HG02798 (cell line): ENCODE measurements around the gene TMEM208.

Source experiments
- ATAC-seq: cut with Tn5 transposase; IDR thresholded peaks from one replicate; pipeline ENCODE4 v1.9.1; 2021; ENCODE audit warnings: mild to moderate bottlenecking; ENCODE audit not compliant: unreplicated experiment, poor library complexity

Gene TMEM208

DNA sequence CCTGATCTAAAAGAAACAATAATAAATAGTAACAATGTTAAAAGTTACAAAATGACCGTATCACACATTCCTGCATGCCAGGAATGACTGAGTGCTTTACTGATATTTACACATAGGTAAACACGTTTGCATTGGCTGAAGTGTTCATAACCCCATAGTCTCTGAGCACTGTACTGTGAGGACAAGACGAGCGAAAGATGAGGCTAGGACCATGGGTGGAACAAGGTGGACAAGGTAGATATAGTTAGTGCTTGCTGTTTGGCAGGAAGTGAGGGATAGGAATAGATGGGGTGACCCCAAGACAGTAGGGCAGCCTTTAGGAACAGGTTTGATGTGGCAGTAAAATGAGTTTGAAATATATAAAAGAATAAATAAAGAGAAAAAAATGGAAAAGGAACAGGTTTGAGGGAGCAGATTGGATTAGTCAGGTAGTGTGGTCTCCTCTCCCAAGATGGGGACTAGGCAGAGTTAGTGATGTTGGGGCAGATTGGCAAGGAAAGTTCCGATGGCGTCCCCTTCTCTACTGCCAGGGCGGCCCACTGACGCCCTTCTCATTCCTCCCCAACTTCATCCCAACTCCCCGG, 35.4 kb upstream of the TMEM208 start:
- ATAC-seq: no peak

DNA sequence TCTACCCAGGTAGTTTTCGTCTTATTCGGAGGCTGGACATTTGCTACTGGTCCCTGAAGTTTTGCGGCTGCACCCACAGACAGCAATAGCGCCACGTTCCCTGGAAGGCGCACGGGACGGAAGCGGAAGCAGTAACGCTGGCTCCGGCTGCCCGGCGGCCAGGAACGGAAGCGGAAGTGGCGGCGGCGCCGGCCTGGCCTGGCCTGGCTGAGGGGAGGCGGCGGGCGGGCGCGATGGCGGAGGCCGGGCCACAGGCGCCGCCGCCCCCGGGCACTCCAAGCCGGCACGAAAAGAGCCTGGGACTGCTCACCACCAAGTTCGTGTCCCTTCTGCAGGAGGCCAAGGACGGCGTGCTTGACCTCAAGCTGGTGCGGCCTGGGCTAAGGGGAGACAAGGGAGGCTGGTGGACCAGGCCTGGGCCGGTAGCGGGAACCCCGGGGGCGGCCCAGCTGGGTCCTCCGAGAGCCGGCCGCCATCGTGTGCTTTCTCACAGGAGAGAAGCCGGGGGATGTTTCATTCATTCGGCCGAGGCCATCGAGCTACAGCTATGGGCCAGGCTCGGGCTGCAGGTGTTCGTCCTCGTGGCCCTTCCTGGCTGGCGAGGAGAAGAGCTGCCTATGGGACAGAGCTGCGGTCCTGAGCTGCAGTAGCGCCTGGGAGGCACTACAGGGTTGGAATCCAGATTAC, 34.8 kb upstream of the TMEM208 start, which contains the start of gene E2F4:
Gene E2F4 (plus strand): TSS at position 161 of the 687 bp plus-strand sequence. CDS start 73 bp downstream, at position 234.
- ATAC-seq: peak; percentile 95

DNA sequence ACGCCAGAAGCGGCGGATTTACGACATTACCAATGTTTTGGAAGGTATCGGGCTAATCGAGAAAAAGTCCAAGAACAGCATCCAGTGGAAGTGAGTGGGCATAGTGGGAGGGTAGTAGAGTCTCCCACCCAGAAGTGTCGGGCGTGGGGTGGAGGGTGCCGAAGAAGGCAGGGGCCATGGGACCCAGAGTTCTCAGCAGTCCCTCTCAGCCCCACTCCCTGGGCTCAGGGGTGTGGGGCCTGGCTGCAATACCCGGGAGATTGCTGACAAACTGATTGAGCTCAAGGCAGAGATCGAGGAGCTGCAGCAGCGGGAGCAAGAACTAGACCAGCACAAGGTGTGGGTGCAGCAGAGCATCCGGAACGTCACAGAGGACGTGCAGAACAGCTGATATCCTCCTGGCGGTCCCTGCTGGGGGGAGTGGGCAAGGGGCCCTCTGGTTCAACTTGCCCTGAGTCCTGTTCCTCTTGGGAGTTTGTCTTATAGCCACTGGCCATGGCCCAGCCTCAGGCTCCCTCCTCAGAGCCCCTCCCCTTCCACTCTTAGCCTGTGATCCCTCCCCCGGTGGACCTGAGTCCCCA, 34.1 kb upstream of the TMEM208 start:
- no peak for ATAC-seq

DNA sequence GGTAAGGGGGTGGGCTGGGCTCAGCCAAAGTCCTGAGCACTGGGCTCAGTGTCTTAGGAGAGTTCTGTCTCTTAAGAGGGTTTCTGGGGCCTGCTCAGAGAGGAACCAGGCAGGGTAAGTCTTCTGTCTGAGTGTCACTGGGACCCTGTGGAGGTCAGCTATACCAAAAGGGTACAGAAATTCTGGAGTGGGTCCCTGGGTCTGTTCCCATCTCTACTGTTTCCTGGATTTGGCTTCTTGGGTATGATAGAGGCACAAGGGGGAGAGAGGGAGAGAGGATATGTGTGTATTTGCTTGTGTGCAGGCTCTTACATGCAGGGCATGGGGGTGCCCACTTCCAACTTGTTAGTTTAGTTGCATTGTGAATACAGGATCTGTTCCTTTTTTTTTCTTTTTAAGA, 33.4 kb upstream of the TMEM208 start:
- no peak for ATAC-seq

DNA sequence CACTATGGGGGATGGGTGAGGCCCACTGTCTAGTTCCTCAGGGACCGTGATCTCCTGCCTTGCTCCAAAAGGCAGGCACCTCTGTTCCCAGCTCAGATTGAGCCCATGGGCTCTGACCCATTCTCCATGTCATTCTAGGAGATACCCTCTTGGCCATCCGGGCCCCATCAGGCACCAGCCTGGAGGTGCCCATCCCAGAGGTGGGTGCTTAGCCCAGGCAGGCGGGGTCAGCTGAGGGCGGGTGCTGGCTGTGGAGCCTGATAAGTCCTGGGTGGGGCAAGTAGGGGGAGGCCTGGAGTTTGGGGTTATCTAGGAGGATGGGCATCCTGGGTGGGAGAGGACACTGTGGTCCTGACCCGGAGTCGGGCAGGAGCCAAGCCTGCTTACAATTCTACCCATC, 32.7 kb upstream of the TMEM208 start:
- no peak for ATAC-seq

DNA sequence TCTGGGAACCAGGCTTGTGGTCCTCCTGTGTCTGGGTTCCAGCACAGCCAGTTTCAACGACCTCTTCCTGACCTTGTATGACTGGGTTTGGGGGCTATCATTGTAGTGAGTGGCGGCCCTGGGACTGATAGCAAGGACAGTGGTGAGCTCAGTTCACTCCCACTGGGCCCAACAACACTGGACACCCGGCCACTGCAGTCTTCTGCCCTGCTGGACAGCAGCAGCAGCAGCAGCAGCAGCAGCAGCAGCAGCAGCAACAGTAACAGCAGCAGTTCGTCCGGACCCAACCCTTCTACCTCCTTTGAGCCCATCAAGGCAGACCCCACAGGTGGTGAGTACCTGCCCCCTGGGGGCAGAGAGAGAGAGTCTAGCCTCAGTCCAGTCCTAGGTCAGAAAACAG, 31.3 kb upstream of the TMEM208 start:
- no peak for ATAC-seq

DNA sequence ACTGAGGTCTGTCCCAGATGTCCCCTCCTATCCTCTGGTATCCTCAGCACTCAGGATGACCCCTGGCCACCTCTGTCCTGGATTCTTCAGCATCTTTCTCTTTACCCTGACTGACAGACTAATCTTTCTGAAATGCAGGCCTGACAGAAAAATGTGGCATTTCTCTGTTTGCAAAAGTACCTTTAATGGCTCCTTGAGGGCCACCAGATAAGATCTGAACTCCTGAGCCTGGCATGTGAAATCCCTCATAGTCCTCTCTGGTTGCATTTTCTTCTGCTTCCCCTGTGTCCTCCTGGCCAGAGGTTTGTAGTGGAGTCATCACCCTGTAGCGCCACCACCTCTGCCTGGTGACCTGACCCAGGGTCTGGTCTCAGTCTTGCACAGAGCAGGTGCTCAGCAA, 30.0 kb upstream of the TMEM208 start:
- no peak for ATAC-seq

DNA sequence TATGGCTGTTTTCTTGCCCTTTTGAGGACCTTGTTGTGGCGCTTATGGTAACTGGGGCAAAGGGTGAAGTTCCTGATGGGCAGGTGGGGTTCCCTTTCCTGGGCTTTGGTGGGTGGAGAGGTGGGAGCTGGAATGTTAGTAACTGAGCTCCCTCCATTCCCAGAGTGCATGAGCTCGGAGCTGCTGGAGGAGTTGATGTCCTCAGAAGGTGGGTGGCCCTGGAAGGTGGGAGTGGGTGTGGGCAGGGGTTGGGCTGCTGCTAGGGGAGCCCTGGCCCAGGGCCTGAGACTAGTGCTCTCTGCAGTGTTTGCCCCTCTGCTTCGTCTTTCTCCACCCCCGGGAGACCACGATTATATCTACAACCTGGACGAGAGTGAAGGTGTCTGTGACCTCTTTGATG, 29.2 kb upstream of the TMEM208 start:
- no peak for ATAC-seq

DNA sequence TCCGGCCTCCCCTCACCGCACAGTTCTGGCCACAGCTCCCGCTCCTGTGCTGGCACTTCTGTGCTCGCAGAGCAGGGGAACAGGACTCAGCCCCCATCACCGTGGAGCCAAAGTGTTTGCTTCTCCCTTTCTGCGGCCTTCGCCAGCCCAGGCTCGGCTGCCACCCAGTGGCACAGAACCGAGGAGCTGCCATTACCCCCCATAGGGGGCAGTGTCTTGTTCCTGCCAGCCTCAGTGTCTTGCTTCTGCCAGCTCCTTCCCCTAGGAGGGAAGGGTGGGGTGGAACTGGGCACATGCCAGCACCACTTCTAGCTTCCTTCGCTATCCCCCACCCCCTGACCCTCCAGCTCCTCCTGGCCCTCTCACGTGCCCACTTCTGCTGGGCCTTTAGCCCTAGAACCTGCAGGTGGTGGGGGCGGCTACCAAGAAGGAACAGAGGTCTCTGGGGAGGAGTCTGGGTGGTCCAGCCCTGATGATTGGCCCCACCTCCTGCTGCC, 28.6 kb upstream of the TMEM208 start:
- ATAC-seq: no peak

DNA sequence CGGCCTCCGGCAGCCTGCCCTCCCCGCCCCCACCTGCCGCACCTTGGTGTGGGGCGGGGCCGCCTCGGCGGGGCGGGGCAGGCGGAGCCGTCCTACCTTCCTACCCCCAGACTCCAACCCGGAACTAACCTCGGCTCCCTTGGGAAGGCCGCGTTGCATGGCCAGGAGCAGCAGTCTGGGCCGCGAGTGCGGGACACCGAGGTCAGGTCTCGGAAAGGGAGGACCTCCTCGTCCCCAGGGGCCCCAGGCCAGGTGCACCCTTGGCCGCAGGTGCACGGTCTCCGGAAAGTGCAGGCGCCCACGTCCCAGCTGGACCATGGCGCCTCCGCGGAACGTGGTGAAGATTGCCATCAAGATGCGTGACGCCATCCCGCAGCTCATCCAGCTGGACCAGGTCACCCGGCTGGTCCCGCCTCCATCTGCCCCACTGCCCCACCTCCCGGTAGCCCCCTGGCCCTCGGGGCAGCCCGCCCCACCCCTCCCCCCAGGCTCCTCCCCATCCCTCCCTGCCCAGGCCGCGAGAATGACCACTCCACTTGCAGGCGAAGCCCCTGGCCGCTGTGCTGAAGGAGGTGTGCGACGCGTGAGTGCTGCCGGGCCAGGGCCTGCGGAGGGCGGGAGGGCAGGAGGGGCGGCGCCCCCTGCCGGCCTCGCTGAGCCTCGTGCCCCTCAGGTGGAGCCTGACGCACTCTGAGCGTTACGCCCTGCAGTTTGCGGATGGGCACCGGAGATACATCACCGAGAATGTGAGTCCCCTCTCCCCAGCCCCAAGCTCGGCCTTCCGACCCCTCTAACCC, 27.7 kb upstream of the TMEM208 start, which contains the start of gene ELMO3:
Gene ELMO3 (plus strand): TSS at position 121 of the 797 bp plus-strand sequence. CDS start 196 bp downstream, at position 317.
- ATAC-seq: no peak

DNA sequence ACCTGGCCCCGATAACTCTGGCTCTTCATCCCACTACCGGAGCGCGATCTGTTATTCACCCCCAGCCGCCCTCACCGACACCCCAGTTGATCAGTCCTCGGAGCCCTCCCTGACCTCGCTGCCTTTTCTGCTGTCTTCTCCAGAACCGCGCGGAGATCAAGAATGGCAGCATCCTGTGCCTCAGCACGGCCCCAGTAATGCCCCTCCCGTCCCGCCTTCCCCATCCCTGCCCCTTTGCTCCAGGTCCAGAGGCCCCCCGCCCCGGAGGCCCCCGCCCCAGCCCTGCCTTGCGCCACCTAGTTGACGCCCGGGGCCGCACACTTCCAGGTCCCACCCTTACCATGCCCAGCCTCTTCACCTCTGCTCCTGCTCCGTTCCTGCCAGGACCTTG, 27.1 kb upstream of the TMEM208 start:
- no peak for ATAC-seq

DNA sequence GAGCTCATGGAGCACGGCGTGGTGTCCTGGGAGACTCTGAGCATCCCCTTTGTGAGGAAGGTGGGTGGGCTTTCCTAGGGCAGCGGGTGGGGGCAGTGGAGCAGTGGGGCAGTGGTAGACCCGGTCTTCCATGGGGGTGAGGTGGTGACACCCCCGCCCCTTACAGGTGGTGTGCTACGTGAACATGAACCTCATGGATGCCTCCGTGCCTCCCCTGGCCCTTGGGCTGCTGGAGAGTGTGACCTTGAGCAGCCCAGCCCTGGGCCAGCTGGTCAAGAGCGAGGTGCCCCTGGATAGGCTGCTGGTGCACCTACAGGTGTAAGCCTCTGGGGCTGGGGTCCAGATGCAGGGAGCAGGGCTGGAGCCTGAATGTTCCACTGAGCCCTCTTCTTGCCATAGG, 26.4 kb upstream of the TMEM208 start:
- no peak for ATAC-seq

DNA sequence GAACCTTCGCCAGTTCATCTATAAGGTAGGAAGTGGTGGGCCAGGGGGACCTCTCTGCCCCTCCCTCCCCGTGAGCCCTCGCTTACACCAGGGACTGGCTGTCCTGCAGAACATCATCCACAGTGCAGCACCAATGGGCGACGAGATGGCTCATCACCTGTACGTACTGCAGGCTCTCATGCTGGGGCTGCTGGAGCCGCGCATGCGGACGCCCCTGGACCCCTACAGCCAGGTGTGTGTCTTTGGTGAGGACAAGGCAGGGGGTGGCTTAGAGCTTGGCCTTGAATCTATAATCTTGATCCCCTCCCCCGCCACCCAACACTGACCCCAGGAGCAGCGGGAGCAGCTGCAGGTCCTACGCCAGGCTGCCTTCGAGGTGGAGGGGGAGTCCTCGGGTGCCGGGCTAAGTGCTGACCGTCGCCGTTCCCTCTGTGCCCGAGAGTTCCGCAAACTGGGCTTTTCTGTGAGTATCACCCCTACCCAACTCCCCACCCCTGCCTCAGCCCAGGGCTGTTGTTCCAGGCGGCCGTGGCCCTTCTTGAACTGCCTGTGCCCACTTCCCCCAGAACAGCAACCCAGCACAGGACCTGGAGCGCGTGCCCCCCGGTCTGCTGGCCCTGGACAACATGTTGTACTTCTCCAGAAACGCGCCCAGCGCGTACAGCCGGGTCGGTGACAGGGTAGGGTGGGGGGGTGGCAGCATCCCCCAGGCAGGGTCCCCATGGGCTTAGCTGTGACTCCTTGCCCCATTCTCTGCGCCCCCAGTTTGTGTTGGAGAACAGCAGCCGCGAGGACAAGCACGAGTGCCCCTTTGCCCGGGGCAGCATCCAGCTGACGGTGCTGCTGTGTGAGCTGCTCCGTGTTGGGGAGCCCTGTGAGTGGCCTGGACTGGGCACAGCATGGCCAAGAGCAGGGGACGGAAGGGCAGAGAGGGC, 25.3 kb upstream of the TMEM208 start:
- no peak for ATAC-seq

DNA sequence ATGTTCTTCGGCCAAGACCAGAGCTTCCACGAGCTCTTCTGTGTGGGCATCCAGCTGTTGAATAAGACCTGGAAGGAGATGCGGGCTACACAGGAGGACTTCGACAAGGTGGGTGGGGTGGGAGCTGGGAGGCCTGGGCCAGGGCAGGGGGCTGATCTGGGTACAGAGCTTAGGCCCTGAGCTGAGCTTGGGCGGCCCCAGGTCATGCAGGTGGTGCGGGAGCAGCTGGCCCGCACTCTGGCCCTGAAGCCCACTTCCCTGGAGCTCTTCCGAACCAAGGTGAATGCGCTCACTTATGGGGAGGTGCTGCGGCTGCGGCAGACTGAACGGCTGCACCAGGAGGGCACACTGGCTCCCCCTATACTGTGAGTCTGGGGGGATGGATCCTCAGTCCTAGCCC, 24.5 kb upstream of the TMEM208 start:
- no peak for ATAC-seq

DNA sequence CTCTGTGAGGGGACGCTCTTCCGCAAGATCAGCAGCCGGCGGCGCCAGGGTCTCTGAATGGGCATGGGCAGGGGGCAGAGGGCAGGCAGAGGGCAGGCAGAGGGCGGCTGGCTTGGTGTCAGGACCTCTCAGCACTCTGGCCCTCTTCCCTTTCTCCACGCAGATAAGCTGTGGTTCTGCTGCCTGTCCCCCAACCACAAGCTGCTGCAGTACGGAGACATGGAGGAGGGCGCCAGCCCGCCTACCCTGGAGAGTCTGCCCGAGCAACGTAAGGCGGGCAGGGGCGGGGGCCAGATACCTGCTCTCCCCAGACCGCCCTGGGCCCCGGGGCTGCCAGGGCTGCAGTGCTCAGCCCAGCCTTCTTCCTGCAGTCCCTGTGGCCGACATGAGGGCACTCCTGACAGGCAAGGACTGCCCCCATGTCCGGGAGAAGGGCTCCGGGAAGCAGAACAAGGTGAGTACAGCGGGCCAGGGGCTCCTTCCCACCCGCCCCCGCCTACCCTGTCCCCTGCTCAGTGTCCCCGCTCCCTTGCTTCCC, 23.9 kb upstream of the TMEM208 start:
- ATAC-seq: no peak

DNA sequence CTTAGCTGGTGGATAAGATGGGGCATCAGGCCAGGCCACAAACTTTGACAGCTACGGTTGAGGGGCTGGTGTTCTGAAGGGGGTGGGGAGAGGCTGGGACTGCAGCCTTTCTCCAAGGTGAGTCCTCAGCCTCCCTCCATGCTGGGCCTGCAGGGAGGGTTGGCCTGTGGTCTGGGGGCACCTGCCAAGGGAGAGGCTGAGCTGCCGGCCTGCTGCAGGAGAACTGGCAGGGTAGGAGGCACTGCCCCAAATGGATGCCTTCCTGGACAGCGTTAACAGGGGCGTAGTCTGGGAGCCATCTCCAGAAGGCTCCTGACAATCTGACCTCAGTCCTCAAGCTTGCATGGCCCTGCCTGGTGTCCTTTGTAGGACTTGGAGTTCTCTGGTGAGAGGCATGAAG, 22.9 kb upstream of the TMEM208 start:
- ATAC-seq: no peak

DNA sequence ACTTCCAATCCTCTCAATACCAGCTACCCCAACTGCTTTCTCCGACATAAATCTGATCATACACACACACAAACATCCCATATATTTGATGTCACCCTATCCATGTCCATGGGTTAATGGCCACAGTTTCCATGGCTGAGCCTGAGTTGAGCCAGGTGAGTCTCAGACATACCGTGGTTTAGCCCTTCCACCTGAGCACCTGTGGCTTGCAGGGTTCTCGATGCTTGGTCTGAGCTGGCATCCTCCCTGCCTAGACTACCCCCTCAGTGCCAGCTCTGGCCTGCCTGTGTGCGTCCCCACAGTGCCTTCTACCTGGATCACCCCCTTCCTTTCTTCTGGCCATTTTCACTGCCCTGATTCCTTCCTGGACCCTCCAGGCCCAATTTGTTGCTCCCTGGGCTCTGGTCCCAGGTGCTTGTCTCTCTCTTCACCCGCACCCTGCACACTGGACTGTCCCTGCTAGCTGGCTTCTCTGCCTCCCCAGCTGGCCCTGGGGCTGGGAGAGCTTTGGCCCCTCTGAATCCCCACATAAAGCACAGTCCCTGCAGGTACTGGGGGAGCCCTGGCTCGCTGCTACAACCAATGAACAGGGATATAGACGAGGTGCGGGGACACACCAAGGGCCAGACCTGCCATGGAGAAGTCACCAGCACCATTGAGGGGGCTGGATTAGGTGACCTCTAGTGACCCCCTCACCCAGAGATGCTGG, 20.6 kb upstream of the TMEM208 start:
- ATAC-seq: no peak

DNA sequence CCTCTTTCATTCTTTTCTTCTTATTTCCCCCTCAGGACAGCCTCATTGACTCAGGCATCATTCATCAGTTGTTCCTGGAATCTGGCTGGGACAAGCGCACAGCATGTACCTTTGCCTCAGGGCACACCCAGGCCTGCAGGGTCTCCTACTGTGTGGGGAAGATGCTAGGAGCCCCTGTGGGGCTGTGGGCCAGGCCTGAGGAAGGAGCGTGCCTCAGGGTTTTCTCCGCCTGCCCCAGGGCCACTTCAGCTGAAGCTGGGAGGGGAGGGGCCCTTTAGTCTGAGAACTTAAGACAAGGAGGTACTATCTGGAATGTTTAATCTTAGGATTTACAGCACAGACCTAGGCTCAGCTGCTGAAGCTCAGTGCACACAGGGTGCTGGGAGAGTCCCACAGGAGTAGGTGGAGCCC, 20.1 kb upstream of the TMEM208 start:
- no peak for ATAC-seq
